Common myeloid progenitor, CD34-positive (primary cell): ENCODE results near the gene SSX2IP.
"Not testable (repeated sequence)": the region's sequence is repeated elsewhere in the genome, so short reads cannot be mapped to it uniquely, and the experiment has no call there.

Source experiments
- CTCF ChIA-PET: fragments of 350-600 bp; sonication (Branson Sonifier 250); formaldehyde crosslinking; loops from one replicate; lab custom pipeline; 2021; ENCODE audit warnings: antibody characterized with exemption; lab: Charles Lee
- POLR2A ChIA-PET: fragments of 350-600 bp; sonication (Branson Sonifier 250); formaldehyde crosslinking; loops from one replicate; lab custom pipeline; 2021; ENCODE audit warnings: antibody characterized with exemption; lab: Charles Lee
- DNase-seq, 3 donors: peaks; one replicate each; pipeline versions ENCODE4 v3.0.0 to v3.0.0-alpha.2; 2013
- H3K27ac ChIP-seq, 2 experiments: 1 replicate in 1 of 2; 2 replicates in 1 of 2; pipeline ENCODE4 v1.7.0; 2013; ENCODE audit warnings: inconsistent platforms in 2 of 2, low read length in 2 of 2, mild to moderate bottlenecking in 2 of 2, low read depth in 1 of 2, moderate library complexity in 1 of 2; ENCODE audit not compliant: severe bottlenecking in 2 of 2, insufficient read depth in 1 of 2, poor library complexity in 1 of 2
- H3K27me3 ChIP-seq, 5 experiments: replicated peaks in 2 of 5; 1 replicate in 3 of 5; 2 replicates in 2 of 5; pipeline versions ENCODE4 v1.6.1 to v1.7.0; 2013; ENCODE audit warnings: low read length in 4 of 5, mild to moderate bottlenecking in 2 of 5, moderate library complexity in 2 of 5, inconsistent platforms in 1 of 5; ENCODE audit not compliant: insufficient read depth in 5 of 5, control insufficient read depth in 4 of 5
- H3K36me3 ChIP-seq, 4 experiments: 1 replicate in 2 of 4; 2 replicates in 2 of 4; pipeline versions ENCODE4 v1.6.1 to v1.7.0; 2013; ENCODE audit warnings: low read length in 3 of 4, control low read depth in 1 of 4, mild to moderate bottlenecking in 1 of 4; ENCODE audit not compliant: control insufficient read depth in 4 of 4, insufficient read depth in 4 of 4
- H3K4me1 ChIP-seq, 4 experiments: 1 replicate in 3 of 4; 2 replicates in 1 of 4; pipeline versions ENCODE4 v1.6.1 to v1.7.1; 2013; ENCODE audit warnings: low read length in 3 of 4, mild to moderate bottlenecking in 3 of 4, control low read depth in 1 of 4, inconsistent platforms in 1 of 4, moderate library complexity in 1 of 4; ENCODE audit not compliant: control insufficient read depth in 4 of 4, insufficient read depth in 4 of 4; ENCODE audit errors: control extremely low read depth in 1 of 4
- H3K4me3 ChIP-seq, 7 experiments: 1 replicate in 4 of 7; 2 replicates in 3 of 7; pipeline versions ENCODE4 v1.5.1 to v1.7.0; 2013; ENCODE audit warnings: mild to moderate bottlenecking in 7 of 7, low read length in 6 of 7, moderate library complexity in 6 of 7, inconsistent platforms in 2 of 7, low read depth in 2 of 7, control low read depth in 1 of 7; ENCODE audit not compliant: insufficient read depth in 4 of 7, control insufficient read depth in 1 of 7; ENCODE audit errors: extremely low read depth in 1 of 7
- H3K9me3 ChIP-seq, 5 experiments: 1 replicate in 4 of 5; 2 replicates in 1 of 5; pipeline versions ENCODE4 v1.6.1 to v1.7.1; 2013; ENCODE audit warnings: low read length in 4 of 5, mild to moderate bottlenecking in 2 of 5, inconsistent platforms in 1 of 5, low read depth in 1 of 5, moderate library complexity in 1 of 5; ENCODE audit not compliant: control insufficient read depth in 4 of 5, insufficient read depth in 2 of 5; ENCODE audit errors: control extremely low read depth in 1 of 5
- WGBS: methylation state at CpG from one replicate; pipeline ENCODE4 v1.1.5; 2013; ENCODE audit not compliant: insufficient coverage; 5-methylcytosine and 5-hydroxymethylcytosine counted together

Gene SSX2IP

GRCh38 chr1:84594959-84595358 lies 95.3 kb downstream of the SSX2IP start:
- H3K27me3 ChIP-seq, H3K36me3 ChIP-seq, H3K4me1 ChIP-seq, CTCF ChIA-PET, DNase-seq, H3K4me3 ChIP-seq, H3K27ac ChIP-seq, H3K9me3 ChIP-seq: not testable (repeated sequence)
- POLR2A ChIA-PET = interaction anchor here (0.6 kb wide), 1 partner anchor 105 kb away, joined by 6 read pairs; no protein-coding TSS in a partner anchor
- WGBS = 100% methylated on average over 1 of the region's 2 CpGs
